ENCODE results near the gene ZFP91. TPM values are rescaled to one million over a fixed set of nuclear protein-coding genes. Genes with fewer than 3 reads are reported as not detected.

ZFP91 gene
- total and polyA plus RNA-seq, 2 of the 13 experiments (the other 11 are each of a cell fraction or from before 2014, with no cell fraction given) = 13.5 to 38.6 TPM

- no peak for TF ChIP-seq ZNF367 (CRISPR knock-in tag; IDR thresholded peaks at IDR 0.05; ENCODE audit: borderline replicate concordance)
- TF ChIP-seq ZNF3 (CRISPR knock-in tag; IDR thresholded peaks at IDR 0.05) = no peak
- TF ChIP-seq SIN3A (IDR thresholded peaks at IDR 0.05; ENCODE audit: borderline replicate concordance, low read depth, low read length) = peak; percentile 88; the same call in 1 of the 2 replicates
- no peak for TF ChIP-seq PCBP2 (optimal IDR thresholded peaks at IDR 0.05; ENCODE audit: low read depth, low read length, poor library complexity, severe bottlenecking)
- TF ChIP-seq POLR2G (IDR thresholded peaks at IDR 0.05; ENCODE audit: low read depth, low read length) = peak; percentile 78
- TF ChIP-seq PHF8 (CRISPR knock-in tag; IDR thresholded peaks at IDR 0.05) = peak; percentile 79
- TF ChIP-seq ZNF207 (IDR thresholded peaks at IDR 0.05; ENCODE audit: borderline replicate concordance) = no peak
- peak; percentile 62; the same call in 1 of the 2 replicates for TF ChIP-seq ZBTB25 (CRISPR knock-in tag; IDR thresholded peaks at IDR 0.05)
- TF ChIP-seq ZNF552 (CRISPR knock-in tag; IDR thresholded peaks at IDR 0.05; ENCODE audit: borderline replicate concordance) = no peak
- TF ChIP-seq EZH2 (conservative IDR thresholded peaks at IDR 0.05; ENCODE audit: low read depth, low read length) = no peak
- peak; percentile 63 for TF ChIP-seq ZNF143 (CRISPR knock-in tag; IDR thresholded peaks at IDR 0.05)
- TF ChIP-seq ZNF180 (CRISPR knock-in tag; IDR thresholded peaks at IDR 0.05; ENCODE audit: borderline replicate concordance, low read depth) = no peak
- peak; percentile 96 for TF ChIP-seq CTCF (CRISPR knock-in tag; IDR thresholded peaks at IDR 0.05)
- 0 out of 2 replicates have a peak, but pooled peaks have one; percentile 35 for TF ChIP-seq ZBTB43 (CRISPR knock-in tag; conservative IDR thresholded peaks at IDR 0.05)
- TF ChIP-seq ZSCAN5A (CRISPR knock-in tag; IDR thresholded peaks at IDR 0.05; ENCODE audit: borderline replicate concordance) = 0 out of 2 replicates have a peak, but pooled peaks have one; percentile 51
- TF ChIP-seq RFX1 (IDR thresholded peaks at IDR 0.05) = no peak
- TF ChIP-seq, protein P1, sequence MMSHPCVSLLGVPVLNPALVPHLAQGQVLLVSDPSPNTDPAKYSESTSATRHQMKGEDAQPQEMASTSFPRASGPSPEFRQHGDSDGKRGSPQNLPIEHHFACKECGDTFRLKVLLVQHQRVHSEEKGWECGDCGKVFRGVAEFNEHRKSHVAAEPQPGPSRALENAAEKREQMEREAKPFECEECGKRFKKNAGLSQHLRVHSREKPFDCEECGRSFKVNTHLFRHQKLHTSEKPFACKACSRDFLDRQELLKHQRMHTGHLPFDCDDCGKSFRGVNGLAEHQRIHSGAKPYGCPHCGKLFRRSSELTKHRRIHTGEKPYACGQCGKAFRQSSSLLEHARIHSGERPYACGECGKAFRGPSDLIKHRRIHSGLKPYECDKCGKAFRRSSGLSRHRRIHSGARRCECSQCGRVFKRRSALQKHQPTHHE (CRISPR knock-in tag; IDR thresholded peaks at IDR 0.05; ENCODE audit: borderline replicate concordance) = peak; percentile 69; the same call in 1 of the 2 replicates
- no peak for TF ChIP-seq ZNF546 (CRISPR knock-in tag; conservative IDR thresholded peaks at IDR 0.05)
- no peak for TF ChIP-seq ZNF383 (CRISPR knock-in tag; IDR thresholded peaks at IDR 0.05; ENCODE audit: borderline replicate concordance)
- TF ChIP-seq CCDC6 (CRISPR knock-in tag; IDR thresholded peaks at IDR 0.05) = no peak; the same call in 1 of the 2 replicates
Observed at GRCh38 chr11:58579192-58580129, 598 bp downstream of the ZFP91 start (continued).
